Measurements from ENCODE around the gene C16orf74. TPM values are rescaled to one million over a fixed set of nuclear protein-coding genes. Genes with fewer than 3 reads are reported as not detected.

The C16orf74 gene
- total and polyA plus RNA-seq, 7 donors: 0.60 to 8.3 (median 1.4) TPM; not detected in 1

DNA sequence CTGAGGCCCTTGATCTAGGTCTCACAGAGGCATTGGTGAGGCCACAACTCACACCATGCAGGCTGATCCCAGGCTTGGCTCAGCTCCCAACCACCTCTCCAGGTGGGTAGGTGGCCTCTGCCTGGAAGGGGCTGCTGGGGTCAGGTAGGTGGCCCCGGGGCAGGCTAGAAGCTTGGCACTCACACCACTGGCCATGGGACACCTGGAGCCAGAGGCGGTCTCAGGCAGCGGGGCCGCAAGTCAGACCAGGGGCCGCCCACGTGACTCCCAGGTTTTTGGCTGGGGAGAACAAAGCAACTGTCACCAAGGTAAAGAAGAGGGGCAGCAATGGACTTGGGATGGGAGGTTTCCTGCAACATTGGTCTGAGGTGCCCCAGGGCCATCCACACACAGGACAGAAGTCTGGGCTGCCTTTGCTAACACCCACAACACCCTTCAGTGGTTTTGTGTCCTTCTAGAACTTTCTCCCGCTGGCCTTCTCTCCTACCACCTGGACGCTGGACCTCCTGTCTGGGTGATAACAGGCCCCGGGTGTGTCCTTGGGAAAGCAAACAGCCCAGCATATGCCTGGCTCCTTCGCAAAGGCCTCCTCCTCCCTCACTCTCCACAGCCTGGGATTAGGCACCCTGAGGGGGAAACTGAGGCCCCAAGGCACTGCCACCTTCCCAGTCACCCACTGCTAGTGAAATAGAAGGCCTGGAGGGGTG lies 16.4 kb downstream of the C16orf74 start:
- Histone ChIP-seq H3K36me3 (no peaks in the 10 kb centered on the region), H3K4me3 (no peak overlapping the region), H3K4me1 (no peaks in the 10 kb centered on the region), H3K27ac (no peak overlapping the region), H3K9me3 (no peaks in the 10 kb centered on the region), H3K27me3 (no peaks in the 10 kb centered on the region)
- 56 to 77% methylated on average over 10 of the region's 10 CpGs for WGBS, 2 donors
- intact Hi-C loops (cut with DNase I): no loop called here
- DNase-seq: no peak
- no peak for TF ChIP-seq POLR2AphosphoS5 (IDR thresholded peaks at IDR 0.05)
- TF ChIP-seq, protein P1, sequence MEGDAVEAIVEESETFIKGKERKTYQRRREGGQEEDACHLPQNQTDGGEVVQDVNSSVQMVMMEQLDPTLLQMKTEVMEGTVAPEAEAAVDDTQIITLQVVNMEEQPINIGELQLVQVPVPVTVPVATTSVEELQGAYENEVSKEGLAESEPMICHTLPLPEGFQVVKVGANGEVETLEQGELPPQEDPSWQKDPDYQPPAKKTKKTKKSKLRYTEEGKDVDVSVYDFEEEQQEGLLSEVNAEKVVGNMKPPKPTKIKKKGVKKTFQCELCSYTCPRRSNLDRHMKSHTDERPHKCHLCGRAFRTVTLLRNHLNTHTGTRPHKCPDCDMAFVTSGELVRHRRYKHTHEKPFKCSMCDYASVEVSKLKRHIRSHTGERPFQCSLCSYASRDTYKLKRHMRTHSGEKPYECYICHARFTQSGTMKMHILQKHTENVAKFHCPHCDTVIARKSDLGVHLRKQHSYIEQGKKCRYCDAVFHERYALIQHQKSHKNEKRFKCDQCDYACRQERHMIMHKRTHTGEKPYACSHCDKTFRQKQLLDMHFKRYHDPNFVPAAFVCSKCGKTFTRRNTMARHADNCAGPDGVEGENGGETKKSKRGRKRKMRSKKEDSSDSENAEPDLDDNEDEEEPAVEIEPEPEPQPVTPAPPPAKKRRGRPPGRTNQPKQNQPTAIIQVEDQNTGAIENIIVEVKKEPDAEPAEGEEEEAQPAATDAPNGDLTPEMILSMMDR (IDR thresholded peaks at IDR 0.05): no peak
- no peak for TF ChIP-seq EP300 (IDR thresholded peaks at IDR 0.05)

DNA sequence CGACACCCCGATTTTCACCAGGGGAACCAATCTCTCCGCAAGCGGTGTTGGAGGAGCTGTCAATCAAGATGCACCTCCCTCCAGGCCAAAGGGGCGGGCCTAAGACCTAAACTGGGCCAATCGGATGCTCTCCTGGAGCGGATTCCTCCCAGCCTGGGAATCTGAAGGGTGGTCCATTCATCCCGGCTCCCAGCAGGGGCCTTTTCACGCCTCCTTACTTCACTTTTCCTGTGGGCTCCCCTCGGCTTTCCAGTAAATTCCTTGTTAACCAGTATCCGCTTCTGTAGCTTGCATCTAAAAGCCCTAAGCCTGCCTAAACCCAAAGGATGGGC lies 17.1 kb downstream of the C16orf74 start:
- WGBS, 2 donors: 80 to 82% methylated on average over 11 of the region's 11 CpGs
- H3K4me1 ChIP-seq: no peaks in the 10 kb centered on the region
- no peak overlapping the region for H3K4me3 ChIP-seq
- DNase-seq: no peak
- no peaks in the 10 kb centered on the region for H3K36me3 ChIP-seq
- H3K27ac ChIP-seq: no peak overlapping the region
- intact Hi-C loops (cut with DNase I): no loop called here
- H3K27me3 ChIP-seq: no peaks in the 10 kb centered on the region
- no peak for TF ChIP-seq EP300 (IDR thresholded peaks at IDR 0.05)
- TF ChIP-seq POLR2AphosphoS5 (IDR thresholded peaks at IDR 0.05): no peak
- no peak for TF ChIP-seq POLR2A (IDR thresholded peaks at IDR 0.05)
- TF ChIP-seq, protein P1 (IDR thresholded peaks at IDR 0.05): no peak
- H3K9me3 ChIP-seq: no peaks in the 10 kb centered on the region

DNA sequence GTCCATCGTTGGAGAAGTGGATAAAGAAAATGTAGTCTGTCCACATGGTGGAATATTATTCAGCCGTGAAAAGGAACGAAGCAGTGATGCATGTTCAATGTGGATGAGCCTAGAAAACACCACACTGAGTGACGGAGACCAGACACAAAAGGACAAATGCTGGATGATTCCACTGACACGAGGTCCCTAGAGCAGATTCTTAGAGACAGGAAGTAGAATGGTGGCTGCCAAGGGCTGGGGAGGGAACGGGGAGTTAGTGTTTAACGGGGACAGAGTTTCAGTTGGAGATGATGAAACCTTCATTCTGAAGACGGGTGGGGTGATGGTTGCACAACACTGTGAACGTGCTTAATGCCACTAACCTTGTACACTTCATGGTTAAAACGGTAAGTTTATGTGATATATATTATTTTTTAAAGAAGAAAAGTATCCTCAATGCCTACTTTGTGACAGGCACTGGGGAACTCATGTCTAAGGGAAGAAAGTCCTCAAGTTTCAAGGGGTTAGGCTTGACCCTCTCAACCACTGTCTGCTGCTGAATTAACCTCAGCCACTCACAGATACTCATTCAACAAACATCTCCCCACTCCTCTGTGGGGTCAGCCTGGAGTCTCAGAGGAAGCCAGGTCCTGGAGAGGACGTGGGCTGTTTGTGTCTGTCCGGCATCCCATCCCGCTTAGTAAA lies 17.6 kb downstream of the C16orf74 start:
- DNase-seq: no peak
- Histone ChIP-seq H3K4me3 (no peak overlapping the region), H3K9me3 (no peaks in the 10 kb centered on the region), H3K36me3 (no peaks in the 10 kb centered on the region), H3K4me1 (no peaks in the 10 kb centered on the region), H3K27ac (no peak overlapping the region), H3K27me3 (no peaks in the 10 kb centered on the region)
- 58 to 70% methylated on average over 13 of the region's 13 CpGs for WGBS, 2 donors
- intact Hi-C loops (cut with DNase I): no loop called here
- TF ChIP-seq EP300 (IDR thresholded peaks at IDR 0.05): no peak
- no peak for TF ChIP-seq POLR2AphosphoS5 (IDR thresholded peaks at IDR 0.05)
- TF ChIP-seq POLR2A (IDR thresholded peaks at IDR 0.05): no peak
- TF ChIP-seq, protein P1 (IDR thresholded peaks at IDR 0.05): no peak

DNA sequence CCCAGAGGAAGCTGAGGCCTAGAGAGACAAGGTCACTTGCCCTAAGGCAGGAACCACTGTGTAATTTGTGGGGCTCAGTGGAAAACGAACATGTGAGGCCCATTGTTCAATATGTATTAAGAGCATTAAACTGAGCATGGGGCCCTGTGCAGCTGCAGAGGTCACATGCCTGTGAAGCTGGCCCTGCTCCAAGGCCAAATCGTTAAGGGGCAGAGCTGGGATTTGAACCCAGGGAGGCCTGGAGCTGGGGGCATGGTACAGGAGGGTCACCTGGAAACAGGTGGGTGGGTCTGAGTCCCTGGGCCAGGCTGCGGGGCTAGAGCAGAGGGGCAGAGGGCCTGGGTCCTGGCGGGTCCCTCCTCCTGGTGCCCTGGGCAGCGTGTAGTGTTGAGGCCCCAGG lies 19.7 kb downstream of the C16orf74 start:
- Histone ChIP-seq H3K36me3 (no peaks in the 10 kb centered on the region), H3K4me1 (no peaks in the 10 kb centered on the region), H3K4me3 (no peak overlapping the region), H3K27me3 (no peaks in the 10 kb centered on the region), H3K9me3 (no peaks in the 10 kb centered on the region), H3K27ac (no peak overlapping the region)
- TF ChIP-seq POLR2AphosphoS5 (IDR thresholded peaks at IDR 0.05): no peak
- TF ChIP-seq EP300 (IDR thresholded peaks at IDR 0.05): no peak
- no peak for TF ChIP-seq POLR2A (IDR thresholded peaks at IDR 0.05)
- TF ChIP-seq, protein P1 (IDR thresholded peaks at IDR 0.05): no peak
- WGBS, 2 donors: 73 to 76% methylated on average over 5 of the region's 5 CpGs
- no peak for DNase-seq
- intact Hi-C loops (cut with DNase I): no loop called here

DNA sequence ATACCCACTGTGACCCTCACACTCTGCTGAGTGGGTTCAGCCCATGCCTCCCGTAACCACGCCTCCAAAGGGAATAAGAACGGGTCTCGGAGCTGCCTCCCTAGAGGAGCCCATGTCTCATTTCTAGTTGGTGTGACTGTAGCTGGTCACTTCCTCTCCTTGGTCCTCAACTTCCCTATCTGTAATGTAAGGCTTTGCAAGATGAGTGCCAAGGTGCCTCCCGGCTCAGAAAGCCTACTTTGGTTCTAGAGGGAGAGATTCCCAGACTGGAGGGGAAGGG lies 20.8 kb downstream of the C16orf74 start:
- no peak for TF ChIP-seq POLR2A (IDR thresholded peaks at IDR 0.05)
- TF ChIP-seq EP300 (IDR thresholded peaks at IDR 0.05): no peak
- TF ChIP-seq POLR2AphosphoS5 (IDR thresholded peaks at IDR 0.05): no peak
- TF ChIP-seq, protein P1 (IDR thresholded peaks at IDR 0.05): no peak
- no peak for DNase-seq
- Histone ChIP-seq H3K4me1 (no peaks in the 10 kb centered on the region), H3K27ac (no peak overlapping the region), H3K36me3 (no peaks in the 10 kb centered on the region), H3K9me3 (no peaks in the 10 kb centered on the region), H3K27me3 (no peaks in the 10 kb centered on the region), H3K4me3 (no peak overlapping the region)
- 80 to 83% methylated on average over 5 of the region's 5 CpGs for WGBS, 2 donors
- intact Hi-C loops (cut with DNase I): no loop called here
